Subcutaneous adipose tissue (tissue), 4 donors: ENCODE measurements around the gene SRD5A1. TPM values are rescaled to one million over a fixed set of nuclear protein-coding genes. Genes with fewer than 3 reads are reported as not detected.

Source experiments
- total RNA-seq, 4 donors: library from RNA; depleted of rRNA; stranded (reverse); fragments of >200 nt; gene quantifications; one replicate each; pipeline ENCODE4 v1.1.0, GENCODE V29; 2016
- TF ChIP-seq, protein P1 (sequence below): fragments of 450-650 bp; IDR thresholded peaks from one replicate; pipeline ENCODE4 v1.5.1; 2016; ENCODE audit warnings: low read depth, mild to moderate bottlenecking, control low read depth, antibody characterized with exemption, moderate library complexity

SRD5A1 gene
- total RNA-seq, 4 donors from 2014 or later: 1.8 to 4.9 (median 3.5) TPM

DNA sequence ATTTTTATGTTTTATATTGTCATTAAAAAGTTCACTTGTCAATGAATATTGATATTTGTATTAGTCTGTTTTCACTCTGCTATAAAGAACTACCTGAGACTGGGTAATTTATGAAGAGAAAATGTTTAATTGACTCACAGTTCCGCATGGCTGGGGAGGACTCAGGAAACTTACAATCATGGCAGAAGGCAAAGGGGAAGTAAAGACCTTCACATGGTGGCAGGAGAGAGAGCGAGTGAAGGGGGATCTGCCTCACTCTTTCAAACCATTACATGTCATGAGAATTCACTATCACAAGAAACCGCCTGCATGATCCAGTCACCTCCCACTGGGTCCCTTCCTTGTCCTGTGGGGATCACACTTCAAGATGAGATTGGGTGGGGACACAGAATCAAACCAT is 27.4 kb downstream of the SRD5A1 start:
- TF ChIP-seq, protein P1, sequence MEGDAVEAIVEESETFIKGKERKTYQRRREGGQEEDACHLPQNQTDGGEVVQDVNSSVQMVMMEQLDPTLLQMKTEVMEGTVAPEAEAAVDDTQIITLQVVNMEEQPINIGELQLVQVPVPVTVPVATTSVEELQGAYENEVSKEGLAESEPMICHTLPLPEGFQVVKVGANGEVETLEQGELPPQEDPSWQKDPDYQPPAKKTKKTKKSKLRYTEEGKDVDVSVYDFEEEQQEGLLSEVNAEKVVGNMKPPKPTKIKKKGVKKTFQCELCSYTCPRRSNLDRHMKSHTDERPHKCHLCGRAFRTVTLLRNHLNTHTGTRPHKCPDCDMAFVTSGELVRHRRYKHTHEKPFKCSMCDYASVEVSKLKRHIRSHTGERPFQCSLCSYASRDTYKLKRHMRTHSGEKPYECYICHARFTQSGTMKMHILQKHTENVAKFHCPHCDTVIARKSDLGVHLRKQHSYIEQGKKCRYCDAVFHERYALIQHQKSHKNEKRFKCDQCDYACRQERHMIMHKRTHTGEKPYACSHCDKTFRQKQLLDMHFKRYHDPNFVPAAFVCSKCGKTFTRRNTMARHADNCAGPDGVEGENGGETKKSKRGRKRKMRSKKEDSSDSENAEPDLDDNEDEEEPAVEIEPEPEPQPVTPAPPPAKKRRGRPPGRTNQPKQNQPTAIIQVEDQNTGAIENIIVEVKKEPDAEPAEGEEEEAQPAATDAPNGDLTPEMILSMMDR: no peak

DNA sequence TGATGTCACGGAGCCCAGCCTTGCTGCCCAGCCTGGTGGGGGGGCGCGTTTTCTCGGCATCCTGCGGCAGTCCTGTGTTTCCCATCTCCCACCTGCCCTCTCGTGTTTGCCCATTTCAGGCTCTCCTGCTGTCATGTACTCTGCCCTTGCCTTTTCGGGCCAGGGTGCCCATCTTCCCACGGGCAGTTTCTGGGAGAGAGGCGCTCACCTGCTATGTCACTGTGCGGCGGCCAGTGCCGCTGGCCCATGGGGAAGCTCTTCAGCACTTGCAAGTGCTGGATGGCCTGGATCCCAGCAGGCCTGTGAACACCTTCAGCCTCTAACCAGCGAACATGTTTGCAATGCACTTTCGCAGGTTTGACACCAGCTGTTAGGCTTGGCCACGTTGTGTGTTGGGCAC is 33.5 kb downstream of the SRD5A1 start:
- TF ChIP-seq, protein P1: no peak

DNA sequence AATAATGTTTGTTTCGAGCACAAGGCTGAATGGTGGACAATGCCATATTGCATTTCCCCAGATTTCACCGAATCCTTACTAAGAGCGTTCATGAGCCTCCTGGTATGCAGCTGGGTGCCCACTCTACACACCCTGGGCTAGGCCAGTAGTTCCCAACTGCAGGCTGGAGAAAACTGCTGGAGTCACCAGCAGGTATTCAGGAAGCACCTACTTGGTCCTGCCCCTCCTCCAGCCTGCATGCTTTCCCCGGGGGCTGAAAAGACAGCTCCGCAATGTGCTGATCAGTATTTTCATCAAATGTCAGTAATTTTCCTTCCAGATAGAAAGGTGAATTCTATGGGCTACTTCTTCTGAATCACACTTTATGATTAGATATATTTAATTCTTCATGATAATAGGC is 34.4 kb downstream of the SRD5A1 start:
- TF ChIP-seq, protein P1: no peak

DNA sequence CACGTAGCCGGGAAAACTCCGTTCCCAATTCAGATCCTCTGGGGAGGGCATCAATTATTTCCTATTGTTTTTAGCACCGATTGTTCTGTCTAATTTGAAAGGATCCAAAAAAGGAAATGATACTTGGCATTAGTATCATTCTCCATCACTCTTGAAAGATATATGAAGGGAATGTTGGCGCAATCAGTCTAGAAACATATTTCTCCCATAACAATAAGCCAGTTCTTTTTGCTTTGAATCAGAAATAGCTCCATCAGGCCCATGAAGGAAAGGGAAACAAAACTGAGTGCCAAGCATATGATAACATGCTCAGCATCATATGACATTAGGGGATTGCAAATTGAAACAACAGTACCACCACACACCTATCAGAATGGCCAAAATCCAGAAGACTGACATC is 39.8 kb downstream of the SRD5A1 start:
- TF ChIP-seq, protein P1: no peak

DNA sequence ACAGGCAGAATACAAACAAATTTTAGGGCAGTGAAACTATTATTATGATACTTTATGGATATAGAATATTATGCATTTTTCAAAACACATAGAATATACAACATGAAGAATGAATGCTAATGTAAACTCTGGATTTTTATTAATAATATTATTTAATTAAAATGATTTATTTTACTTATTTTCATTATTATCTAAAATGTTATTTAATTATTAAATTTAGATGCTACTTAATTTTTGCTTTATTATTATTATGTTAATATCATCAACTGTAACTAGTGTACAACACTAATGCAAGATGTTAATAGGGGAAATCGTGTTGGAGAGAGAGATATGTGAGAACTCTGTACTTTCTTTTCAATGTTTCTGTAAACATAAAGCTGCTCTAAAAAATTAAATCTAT is 40.7 kb downstream of the SRD5A1 start:
- TF ChIP-seq, protein P1: no peak

DNA sequence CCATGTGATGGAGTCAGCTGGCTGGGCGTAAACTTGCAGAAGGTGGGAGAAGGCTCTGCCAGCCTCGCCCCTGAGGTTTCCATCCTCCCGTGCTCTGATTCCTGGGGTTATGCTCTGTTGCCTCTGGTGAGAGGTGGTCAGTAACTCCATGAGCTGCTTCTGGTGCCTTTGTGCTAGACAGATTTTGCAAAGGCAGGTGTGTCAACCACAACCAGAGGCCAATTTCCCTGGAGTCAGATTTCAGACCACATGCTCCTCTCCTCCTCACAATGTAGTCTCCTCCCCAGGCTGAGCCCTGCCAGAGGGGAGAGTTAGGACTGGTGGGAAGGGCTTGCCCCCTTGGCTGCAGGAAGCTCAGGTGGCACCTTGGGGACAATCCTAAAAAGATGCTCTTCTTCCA is 41.2 kb downstream of the SRD5A1 start:
- TF ChIP-seq, protein P1: no peak

DNA sequence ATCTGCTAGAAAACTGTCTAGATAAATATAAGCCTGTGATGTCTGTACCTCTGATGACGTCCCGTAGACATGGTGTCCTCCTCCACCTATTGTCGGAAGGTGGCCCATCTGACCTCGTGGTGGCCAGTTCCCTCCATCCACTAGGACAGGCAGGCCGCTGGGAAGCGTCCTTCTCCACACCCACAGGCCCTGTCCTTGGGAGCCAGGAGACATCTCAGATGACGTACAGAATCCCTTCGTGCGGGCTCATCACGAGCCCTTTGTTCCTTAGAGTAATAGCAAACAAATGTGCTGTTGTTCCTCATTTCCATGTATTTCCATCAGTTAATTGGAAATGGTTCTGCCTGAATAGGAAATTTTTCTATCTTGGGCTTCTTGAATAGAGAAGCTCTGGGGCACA is 41.6 kb downstream of the SRD5A1 start:
- TF ChIP-seq, protein P1: no peak
